GM23248 (cell line): Measurements from ENCODE around the gene TXNDC9.

ENCODE experiments used
- EZH2 ChIP-seq: fragments of 200-600 bp; sonication (generic); IDR thresholded peaks from 2 replicates; pipeline ENCODE4 v1.6.1; 2018; ENCODE audit warnings: antibody characterized with exemption, mild to moderate bottlenecking; ENCODE audit not compliant: insufficient read depth, poor library complexity, severe bottlenecking
- EZH2phosphoT487 ChIP-seq: fragments of 200-600 bp; sonication (generic); IDR thresholded peaks from 2 replicates; pipeline ENCODE4 v1.6.1; 2018; ENCODE audit warnings: antibody characterized with exemption, moderate library complexity, mild to moderate bottlenecking, low read depth; ENCODE audit not compliant: insufficient read depth

GRCh38 chr2:99346218-99346617 is 10.1 kb upstream of the TXNDC9 start:
- TF ChIP-seq EZH2 = no peak
- TF ChIP-seq EZH2phosphoT487 = no peak
